SK-N-SH treated with all-trans-retinoic acid at 6 μM for 48 hours (cell line): ENCODE measurements around the gene CACNB2.
A peak's percentile ranks its signal among the peaks of the same experiment; 100 is the strongest.
"Not testable (repeated sequence)": the region's sequence is repeated elsewhere in the genome, so short reads cannot be mapped to it uniquely, and the experiment has no call there.

Experiments used
- ATAC-seq: fragments of 200-7000 bp; cut with Tn5 transposase; 3 replicates; pipeline ENCODE4 v1.9.1; 2020; ENCODE audit warnings: mild to moderate bottlenecking, moderate library complexity
- ARNTL ChIP-seq: fragments of 450-650 bp; formaldehyde crosslinking; IDR thresholded peaks from 2 replicates; pipeline ENCODE4 v1.5.0; 2020; ENCODE audit warnings: low read depth, mild to moderate bottlenecking, moderate library complexity, borderline replicate concordance
- BACH2 ChIP-seq: fragments of 250-450 bp; sonication (Bioruptor Pico); IDR thresholded peaks from 2 replicates; pipeline ENCODE4 v1.9.0; 2021; ENCODE audit warnings: mild to moderate bottlenecking, borderline replicate concordance
- CSDC2 ChIP-seq: fragments of 250-450 bp; sonication (Bioruptor Pico); IDR thresholded peaks from 2 replicates; pipeline ENCODE4 v1.5.0; 2020; ENCODE audit warnings: mild to moderate bottlenecking, moderate library complexity
- ESRRG ChIP-seq: fragments of 250-450 bp; sonication (Bioruptor Pico); IDR thresholded peaks from 2 replicates; pipeline ENCODE4 v1.6.1; 2021; ENCODE audit warnings: mild to moderate bottlenecking
- GLIS3 ChIP-seq: fragments of 250-450 bp; sonication (Bioruptor Pico); IDR thresholded peaks from 2 replicates; pipeline ENCODE4 v1.5.0; 2020; ENCODE audit warnings: mild to moderate bottlenecking, moderate library complexity
- ISL1 ChIP-seq: fragments of 250-450 bp; sonication (Bioruptor Pico); IDR thresholded peaks from 2 replicates; pipeline ENCODE4 v2.1.2; 2022; ENCODE audit warnings: mild to moderate bottlenecking, moderate library complexity
- PPARA ChIP-seq: fragments of 250-450 bp; sonication (Bioruptor Pico); IDR thresholded peaks from 2 replicates; pipeline ENCODE4 v1.5.0; 2020; ENCODE audit warnings: mild to moderate bottlenecking, borderline replicate concordance
- RARB ChIP-seq: fragments of 250-450 bp; sonication (Bioruptor Pico); IDR thresholded peaks from 2 replicates; pipeline ENCODE4 v1.8.0; 2021; ENCODE audit warnings: mild to moderate bottlenecking, moderate library complexity
- SNAI2 ChIP-seq: fragments of 250-450 bp; sonication (Bioruptor Pico); IDR thresholded peaks from 2 replicates; pipeline ENCODE4 v1.5.0; 2020; ENCODE audit warnings: mild to moderate bottlenecking, moderate library complexity
- TCF4 ChIP-seq: fragments of 250-450 bp; sonication (Bioruptor Pico); IDR thresholded peaks from 2 replicates; pipeline ENCODE4 v1.8.0; 2021; ENCODE audit warnings: mild to moderate bottlenecking, moderate library complexity, borderline replicate concordance
- TOX ChIP-seq: fragments of 250-450 bp; sonication (Bioruptor Pico); IDR thresholded peaks from 2 replicates; pipeline ENCODE4 v1.8.0; 2021; ENCODE audit warnings: mild to moderate bottlenecking, moderate library complexity, borderline replicate concordance
- ZC3H10 ChIP-seq: fragments of 250-450 bp; sonication (Bioruptor Pico); IDR thresholded peaks from 2 replicates; pipeline ENCODE4 v1.5.1; 2021; ENCODE audit warnings: mild to moderate bottlenecking, moderate library complexity
- ZFP3 ChIP-seq: fragments of 250-450 bp; sonication (Bioruptor Pico); IDR thresholded peaks from 2 replicates; pipeline ENCODE4 v1.5.0; 2020; ENCODE audit warnings: mild to moderate bottlenecking, moderate library complexity
- ZFP30 ChIP-seq: fragments of 450-650 bp; formaldehyde crosslinking; IDR thresholded peaks from 2 replicates; pipeline ENCODE4 v1.5.0; 2022; ENCODE audit warnings: mild to moderate bottlenecking, moderate library complexity
- ZNF565 ChIP-seq: fragments of 450-650 bp; formaldehyde crosslinking; conservative IDR thresholded peaks from 2 replicates; pipeline ENCODE4 v1.5.0; 2020; ENCODE audit warnings: low read depth, mild to moderate bottlenecking, moderate library complexity
- ZNF70 ChIP-seq: fragments of 450-650 bp; formaldehyde crosslinking; IDR thresholded peaks from 2 replicates; pipeline ENCODE4 v1.5.0; 2020; ENCODE audit warnings: mild to moderate bottlenecking, moderate library complexity
- ZNF8 ChIP-seq: fragments of 450-650 bp; formaldehyde crosslinking; IDR thresholded peaks from 2 replicates; pipeline ENCODE4 v1.5.0; 2020; ENCODE audit warnings: mild to moderate bottlenecking, moderate library complexity
- TF ChIP-seq, protein P1 (sequence below): fragments of 250-450 bp; sonication (Bioruptor Pico); IDR thresholded peaks from 2 replicates; pipeline ENCODE4 v1.8.0; 2020; ENCODE audit warnings: mild to moderate bottlenecking, moderate library complexity, borderline replicate concordance
- TF ChIP-seq, protein P2 (sequence below): fragments of 250-450 bp; sonication (Bioruptor Pico); IDR thresholded peaks from 2 replicates; pipeline ENCODE4 v1.5.1; 2021; ENCODE audit warnings: mild to moderate bottlenecking, moderate library complexity
- TF ChIP-seq, protein P3 (sequence below): fragments of 250-450 bp; sonication (Bioruptor Pico); IDR thresholded peaks from 2 replicates; pipeline ENCODE4 v1.8.0; 2021; ENCODE audit warnings: low read depth, mild to moderate bottlenecking, moderate library complexity, borderline replicate concordance
- TF ChIP-seq, protein P4 (sequence below): fragments of 250-450 bp; sonication (Bioruptor Pico); IDR thresholded peaks from 2 replicates; pipeline ENCODE4 v1.5.1; 2020; ENCODE audit warnings: low read depth, mild to moderate bottlenecking, moderate library complexity

The CACNB2 gene

DNA sequence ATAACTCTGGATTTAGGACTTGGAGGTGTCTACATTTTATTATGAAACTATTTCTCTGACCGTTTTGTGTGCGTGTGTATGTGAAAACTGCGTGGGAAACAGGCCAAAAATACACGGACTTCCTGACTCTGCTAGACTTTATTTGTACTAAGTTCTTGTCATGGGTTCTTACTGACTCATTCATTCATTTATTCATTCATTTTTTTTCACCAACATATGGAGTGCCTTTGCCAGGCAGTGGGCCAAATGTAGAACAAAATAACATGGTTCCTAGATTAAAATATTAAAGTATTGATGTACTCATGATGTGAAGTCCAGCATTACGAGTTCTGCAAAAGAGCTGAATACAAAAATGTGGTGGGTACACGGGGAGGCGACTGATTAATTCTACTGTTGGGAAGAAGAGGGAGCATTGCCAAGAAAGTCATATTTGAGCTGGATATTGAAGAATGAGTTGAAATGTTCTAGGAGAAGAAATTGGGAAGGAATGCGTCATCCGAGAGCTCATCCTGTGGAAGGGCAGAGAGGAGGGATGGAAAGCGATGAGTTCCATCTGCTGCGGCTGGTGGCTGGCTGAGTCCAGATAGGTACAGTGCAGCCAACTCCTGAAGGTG lies 24.6 kb downstream of the CACNB2 start:
- ATAC-seq = peak; percentile 90
- peak; percentile 48; the same call in 1 of the 2 replicates for TF ChIP-seq ISL1 (CRISPR knock-in tag)
- no peak for TF ChIP-seq PPARA (CRISPR knock-in tag)

DNA sequence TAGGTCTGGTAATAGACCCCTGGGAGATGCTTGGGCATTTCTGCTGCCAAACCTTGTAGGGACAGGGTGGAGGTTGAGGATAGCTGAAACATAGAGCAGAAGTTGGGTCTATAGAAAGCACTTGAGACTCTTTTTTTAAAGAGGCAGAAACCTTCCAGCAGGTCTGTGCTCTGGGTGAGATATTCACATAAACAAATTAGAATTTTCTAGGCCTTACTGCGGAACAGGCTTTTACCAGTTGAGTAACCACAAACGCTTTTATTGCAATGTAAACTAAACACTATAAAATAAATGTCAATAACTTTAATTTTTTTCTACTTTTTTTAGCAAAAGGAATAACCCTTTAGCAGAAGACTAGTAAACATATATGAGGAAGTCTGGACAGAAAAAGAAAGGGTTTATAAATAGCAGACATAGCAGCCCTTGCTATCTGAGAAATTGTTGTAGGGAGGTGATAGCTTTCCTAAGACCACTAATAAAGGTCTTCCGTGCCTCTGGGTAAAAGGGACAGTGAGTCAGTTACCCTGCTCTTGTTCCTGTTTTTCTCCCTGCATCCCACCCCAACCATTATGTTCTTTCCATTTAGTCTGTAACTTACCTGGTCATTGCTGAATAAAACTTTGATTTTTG lies 38.7 kb downstream of the CACNB2 start:
- TF ChIP-seq RARB (CRISPR knock-in tag) (no peak), ESRRG (no peak), GLIS3 (CRISPR knock-in tag) (no peak), TCF4 (CRISPR knock-in tag) (no peak), ZNF565 (CRISPR knock-in tag) (no peak), TOX (CRISPR knock-in tag) (no peak), SNAI2 (CRISPR knock-in tag) (no peak), BACH2 (CRISPR knock-in tag) (no peak), CSDC2 (CRISPR knock-in tag) (no peak), ZC3H10 (CRISPR knock-in tag) (no peak), ZNF8 (CRISPR knock-in tag) (no peak)
- TF ChIP-seq, protein P1, sequence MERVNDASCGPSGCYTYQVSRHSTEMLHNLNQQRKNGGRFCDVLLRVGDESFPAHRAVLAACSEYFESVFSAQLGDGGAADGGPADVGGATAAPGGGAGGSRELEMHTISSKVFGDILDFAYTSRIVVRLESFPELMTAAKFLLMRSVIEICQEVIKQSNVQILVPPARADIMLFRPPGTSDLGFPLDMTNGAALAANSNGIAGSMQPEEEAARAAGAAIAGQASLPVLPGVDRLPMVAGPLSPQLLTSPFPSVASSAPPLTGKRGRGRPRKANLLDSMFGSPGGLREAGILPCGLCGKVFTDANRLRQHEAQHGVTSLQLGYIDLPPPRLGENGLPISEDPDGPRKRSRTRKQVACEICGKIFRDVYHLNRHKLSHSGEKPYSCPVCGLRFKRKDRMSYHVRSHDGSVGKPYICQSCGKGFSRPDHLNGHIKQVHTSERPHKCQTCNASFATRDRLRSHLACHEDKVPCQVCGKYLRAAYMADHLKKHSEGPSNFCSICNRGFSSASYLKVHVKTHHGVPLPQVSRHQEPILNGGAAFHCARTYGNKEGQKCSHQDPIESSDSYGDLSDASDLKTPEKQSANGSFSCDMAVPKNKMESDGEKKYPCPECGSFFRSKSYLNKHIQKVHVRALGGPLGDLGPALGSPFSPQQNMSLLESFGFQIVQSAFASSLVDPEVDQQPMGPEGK (CRISPR knock-in tag) = no peak
- TF ChIP-seq, protein P2, sequence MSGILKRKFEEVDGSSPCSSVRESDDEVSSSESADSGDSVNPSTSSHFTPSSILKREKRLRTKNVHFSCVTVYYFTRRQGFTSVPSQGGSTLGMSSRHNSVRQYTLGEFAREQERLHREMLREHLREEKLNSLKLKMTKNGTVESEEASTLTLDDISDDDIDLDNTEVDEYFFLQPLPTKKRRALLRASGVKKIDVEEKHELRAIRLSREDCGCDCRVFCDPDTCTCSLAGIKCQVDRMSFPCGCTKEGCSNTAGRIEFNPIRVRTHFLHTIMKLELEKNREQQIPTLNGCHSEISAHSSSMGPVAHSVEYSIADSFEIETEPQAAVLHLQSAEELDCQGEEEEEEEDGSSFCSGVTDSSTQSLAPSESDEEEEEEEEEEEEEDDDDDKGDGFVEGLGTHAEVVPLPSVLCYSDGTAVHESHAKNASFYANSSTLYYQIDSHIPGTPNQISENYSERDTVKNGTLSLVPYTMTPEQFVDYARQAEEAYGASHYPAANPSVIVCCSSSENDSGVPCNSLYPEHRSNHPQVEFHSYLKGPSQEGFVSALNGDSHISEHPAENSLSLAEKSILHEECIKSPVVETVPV (CRISPR knock-in tag) = no peak
- TF ChIP-seq, protein P3, sequence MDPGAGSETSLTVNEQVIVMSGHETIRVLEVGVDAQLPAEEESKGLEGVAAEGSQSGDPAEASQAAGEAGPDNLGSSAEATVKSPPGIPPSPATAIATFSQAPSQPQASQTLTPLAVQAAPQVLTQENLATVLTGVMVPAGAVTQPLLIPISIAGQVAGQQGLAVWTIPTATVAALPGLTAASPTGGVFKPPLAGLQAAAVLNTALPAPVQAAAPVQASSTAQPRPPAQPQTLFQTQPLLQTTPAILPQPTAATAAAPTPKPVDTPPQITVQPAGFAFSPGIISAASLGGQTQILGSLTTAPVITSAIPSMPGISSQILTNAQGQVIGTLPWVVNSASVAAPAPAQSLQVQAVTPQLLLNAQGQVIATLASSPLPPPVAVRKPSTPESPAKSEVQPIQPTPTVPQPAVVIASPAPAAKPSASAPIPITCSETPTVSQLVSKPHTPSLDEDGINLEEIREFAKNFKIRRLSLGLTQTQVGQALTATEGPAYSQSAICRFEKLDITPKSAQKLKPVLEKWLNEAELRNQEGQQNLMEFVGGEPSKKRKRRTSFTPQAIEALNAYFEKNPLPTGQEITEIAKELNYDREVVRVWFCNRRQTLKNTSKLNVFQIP (CRISPR knock-in tag) = no peak
- TF ChIP-seq, all 23 proteins: peak for 0
- ATAC-seq = no peak

DNA sequence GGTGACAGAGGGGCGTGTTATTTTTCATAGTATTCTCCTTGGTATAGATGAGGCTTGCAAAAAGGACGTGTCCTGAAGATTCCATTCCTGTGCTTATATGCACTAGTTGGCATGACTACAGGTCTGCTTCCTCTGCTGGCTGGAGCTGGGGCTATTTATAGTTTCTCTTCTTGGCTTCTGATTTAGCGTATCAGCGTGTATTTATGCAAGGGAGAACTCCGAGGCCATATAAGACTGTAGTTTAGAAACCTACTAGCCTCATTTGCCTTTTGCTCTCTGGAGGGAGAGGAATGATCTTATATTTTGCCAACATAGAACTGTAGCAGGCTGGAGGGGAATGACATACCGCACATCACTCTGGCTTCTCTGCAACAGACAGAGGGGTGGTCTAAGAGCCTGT lies 39.7 kb downstream of the CACNB2 start:
- no peak for TF ChIP-seq ZC3H10 (CRISPR knock-in tag)
- TF ChIP-seq SNAI2 (CRISPR knock-in tag) = no peak
- TF ChIP-seq ZNF8 (CRISPR knock-in tag) = no peak
- TF ChIP-seq RARB (CRISPR knock-in tag) = no peak
- TF ChIP-seq BACH2 (CRISPR knock-in tag) = no peak
- TF ChIP-seq ZNF70 = no peak
- TF ChIP-seq, protein P4, sequence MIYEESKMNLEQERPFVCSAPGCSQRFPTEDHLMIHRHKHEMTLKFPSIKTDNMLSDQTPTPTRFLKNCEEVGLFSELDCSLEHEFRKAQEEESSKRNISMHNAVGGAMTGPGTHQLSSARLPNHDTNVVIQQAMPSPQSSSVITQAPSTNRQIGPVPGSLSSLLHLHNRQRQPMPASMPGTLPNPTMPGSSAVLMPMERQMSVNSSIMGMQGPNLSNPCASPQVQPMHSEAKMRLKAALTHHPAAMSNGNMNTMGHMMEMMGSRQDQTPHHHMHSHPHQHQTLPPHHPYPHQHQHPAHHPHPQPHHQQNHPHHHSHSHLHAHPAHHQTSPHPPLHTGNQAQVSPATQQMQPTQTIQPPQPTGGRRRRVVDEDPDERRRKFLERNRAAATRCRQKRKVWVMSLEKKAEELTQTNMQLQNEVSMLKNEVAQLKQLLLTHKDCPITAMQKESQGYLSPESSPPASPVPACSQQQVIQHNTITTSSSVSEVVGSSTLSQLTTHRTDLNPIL (CRISPR knock-in tag) = no peak
- TF ChIP-seq, protein P3 (CRISPR knock-in tag) = no peak
- TF ChIP-seq ZFP3 (CRISPR knock-in tag) = no peak
- TF ChIP-seq ZFP30 (CRISPR knock-in tag) = no peak
- no peak for TF ChIP-seq ARNTL (CRISPR knock-in tag)
- TF ChIP-seq GLIS3 (CRISPR knock-in tag) = no peak
- TF ChIP-seq PPARA (CRISPR knock-in tag) = no peak
- no peak for TF ChIP-seq CSDC2 (CRISPR knock-in tag)
- TF ChIP-seq, protein P2 (CRISPR knock-in tag) = no peak
- no peak for TF ChIP-seq ZNF565 (CRISPR knock-in tag)
- ATAC-seq = peak; percentile 98

DNA sequence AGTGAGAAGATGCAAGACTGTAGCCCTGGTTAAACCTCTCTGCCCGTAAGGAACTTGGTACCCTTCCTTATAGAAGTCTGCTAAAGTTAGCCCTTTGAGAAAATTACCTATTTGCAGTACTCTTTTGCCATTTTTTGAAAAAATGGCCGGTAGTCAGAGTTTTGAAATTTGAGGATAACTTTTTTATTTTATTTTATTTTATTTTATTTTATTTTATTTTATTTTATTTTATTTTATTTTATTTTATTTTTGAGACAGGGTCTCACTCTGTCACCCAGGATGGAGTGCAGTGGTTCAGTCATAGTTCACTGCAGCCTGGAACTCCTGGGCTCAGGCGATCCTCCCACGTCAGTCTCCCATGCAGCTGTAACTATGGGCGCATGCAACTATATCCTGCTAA lies 41.2 kb downstream of the CACNB2 start:
- not testable (repeated sequence) for ATAC-seq
